NCI-H2196 (cell line): ENCODE data around the gene GAS6.
"Not testable (repeated sequence)": the region's sequence is repeated elsewhere in the genome, so short reads cannot be mapped to it uniquely, and the experiment has no call there.

Source experiments
- DNase-seq: peaks from one replicate; lab custom pipeline; 2025; ENCODE audit not compliant: unreplicated experiment; lab: John Stamatoyannopoulos, UW

GAS6 gene

GRCh38 chr13:113840541-113841352 is 23.1 kb downstream of the GAS6 start:
- DNase-seq, result no peak

- DNase-seq, result no peak
Measured at GRCh38 chr13:113839536-113840204, 24.2 kb downstream of the GAS6 start.

GRCh38 chr13:113838711-113839201 is 25.1 kb downstream of the GAS6 start:
- no peak for DNase-seq

GRCh38 chr13:113837560-113838355 is 26.1 kb downstream of the GAS6 start:
- peak; percentile 80 for DNase-seq

- peak; percentile 67 for DNase-seq
Measured at GRCh38 chr13:113836768-113837559, 26.9 kb downstream of the GAS6 start.

- peak; percentile 13 for DNase-seq
Measured at GRCh38 chr13:113835461-113836270, 28.2 kb downstream of the GAS6 start.

- no peak for DNase-seq
Measured at GRCh38 chr13:113834496-113835200, 29.2 kb downstream of the GAS6 start.

GRCh38 chr13:113834006-113834405 is 29.9 kb downstream of the GAS6 start:
- DNase-seq, result not testable (repeated sequence)

- no peak for DNase-seq
Measured at GRCh38 chr13:113833111-113833830, 30.6 kb downstream of the GAS6 start.

GRCh38 chr13:113832631-113833030 is 31.2 kb downstream of the GAS6 start:
- DNase-seq, result no peak

- DNase-seq, result no peak
Measured at GRCh38 chr13:113832205-113832604, 31.7 kb downstream of the GAS6 start.

GRCh38 chr13:113831061-113831460 is 32.8 kb downstream of the GAS6 start:
- no peak for DNase-seq

GRCh38 chr13:113830426-113830950 is 33.4 kb downstream of the GAS6 start:
- DNase-seq, result peak; percentile 3

GRCh38 chr13:113828282-113828825 is 35.5 kb downstream of the GAS6 start:
- DNase-seq, result no peak

- DNase-seq, result no peak
Measured at GRCh38 chr13:113827021-113827420, 36.9 kb downstream of the GAS6 start.

GRCh38 chr13:113826446-113826845 is 37.4 kb downstream of the GAS6 start:
- not testable (repeated sequence) for DNase-seq

- no peak for DNase-seq
Measured at GRCh38 chr13:113825841-113826240, 38.0 kb downstream of the GAS6 start.

GRCh38 chr13:113823771-113824170 is 40.1 kb downstream of the GAS6 start:
- DNase-seq, result no peak
